Esophagus squamous epithelium (tissue), 4 donors: Measurements from ENCODE around the gene KDM3A.

Experiments
- CTCF ChIP-seq, 6 experiments: fragments of 450-650 bp in 4 of 6; fragments of 200-600 bp in 2 of 6; sonication (generic) in 2 of 6; IDR thresholded peaks; one replicate each; pipeline ENCODE4 v1.5.1; 2016 to 2019; ENCODE audit warnings: antibody characterized with exemption in 6 of 6, mild to moderate bottlenecking in 4 of 6, moderate library complexity in 4 of 6
- POLR2A ChIP-seq, 4 donors: fragments of 450-650 bp; IDR thresholded peaks; one replicate each; pipeline ENCODE4 v1.6.1; 2017; ENCODE audit warnings: antibody characterized with exemption in 4 of 4, mild to moderate bottlenecking in 4 of 4, moderate library complexity in 3 of 4

- TF ChIP-seq POLR2A (IDR thresholded peaks at IDR 0.05) (no peak), CTCF (IDR thresholded peaks at IDR 0.05) (no peak)
These were observed 27.2 kb downstream of the KDM3A start for GRCh38 chr2:86468162-86469033.
